Suprapubic skin (tissue), 3 donors: ENCODE data around the gene PLCL2.

Experiments
- POLR2AphosphoS5 ChIP-seq, 3 donors: sonication (generic); formaldehyde crosslinking; IDR thresholded peaks; one replicate each; pipeline ENCODE4 v1.6.1; 2017; ENCODE audit warnings: antibody characterized with exemption in 3 of 3
- TF ChIP-seq, protein P1 (sequence below), 2 donors: fragments of 200-600 bp in 1 of 2; fragments of 450-650 bp in 1 of 2; sonication (generic) in 1 of 2; IDR thresholded peaks; one replicate each; pipeline ENCODE4 v1.5.1; 2016 to 2019; ENCODE audit warnings: antibody characterized with exemption in 2 of 2, mild to moderate bottlenecking in 1 of 2, moderate library complexity in 1 of 2

- TF ChIP-seq, protein P1, sequence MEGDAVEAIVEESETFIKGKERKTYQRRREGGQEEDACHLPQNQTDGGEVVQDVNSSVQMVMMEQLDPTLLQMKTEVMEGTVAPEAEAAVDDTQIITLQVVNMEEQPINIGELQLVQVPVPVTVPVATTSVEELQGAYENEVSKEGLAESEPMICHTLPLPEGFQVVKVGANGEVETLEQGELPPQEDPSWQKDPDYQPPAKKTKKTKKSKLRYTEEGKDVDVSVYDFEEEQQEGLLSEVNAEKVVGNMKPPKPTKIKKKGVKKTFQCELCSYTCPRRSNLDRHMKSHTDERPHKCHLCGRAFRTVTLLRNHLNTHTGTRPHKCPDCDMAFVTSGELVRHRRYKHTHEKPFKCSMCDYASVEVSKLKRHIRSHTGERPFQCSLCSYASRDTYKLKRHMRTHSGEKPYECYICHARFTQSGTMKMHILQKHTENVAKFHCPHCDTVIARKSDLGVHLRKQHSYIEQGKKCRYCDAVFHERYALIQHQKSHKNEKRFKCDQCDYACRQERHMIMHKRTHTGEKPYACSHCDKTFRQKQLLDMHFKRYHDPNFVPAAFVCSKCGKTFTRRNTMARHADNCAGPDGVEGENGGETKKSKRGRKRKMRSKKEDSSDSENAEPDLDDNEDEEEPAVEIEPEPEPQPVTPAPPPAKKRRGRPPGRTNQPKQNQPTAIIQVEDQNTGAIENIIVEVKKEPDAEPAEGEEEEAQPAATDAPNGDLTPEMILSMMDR (IDR thresholded peaks at IDR 0.05) = no peak
- TF ChIP-seq POLR2AphosphoS5 (IDR thresholded peaks at IDR 0.05) = no peak
Observed at GRCh38 chr3:16909802-16910201, 25.0 kb downstream of the PLCL2 start.
